Measurements from ENCODE around the gene UQCC2. TPM values are rescaled to one million over a fixed set of nuclear protein-coding genes. Genes with fewer than 3 reads are reported as not detected.
A peak's percentile ranks its signal among the peaks of the same experiment; 100 is the strongest.

UQCC2 gene
- total and polyA plus RNA-seq, 7 experiments from 2014 or later: 15.7 to 79.8 (median 27.6) TPM

DNA sequence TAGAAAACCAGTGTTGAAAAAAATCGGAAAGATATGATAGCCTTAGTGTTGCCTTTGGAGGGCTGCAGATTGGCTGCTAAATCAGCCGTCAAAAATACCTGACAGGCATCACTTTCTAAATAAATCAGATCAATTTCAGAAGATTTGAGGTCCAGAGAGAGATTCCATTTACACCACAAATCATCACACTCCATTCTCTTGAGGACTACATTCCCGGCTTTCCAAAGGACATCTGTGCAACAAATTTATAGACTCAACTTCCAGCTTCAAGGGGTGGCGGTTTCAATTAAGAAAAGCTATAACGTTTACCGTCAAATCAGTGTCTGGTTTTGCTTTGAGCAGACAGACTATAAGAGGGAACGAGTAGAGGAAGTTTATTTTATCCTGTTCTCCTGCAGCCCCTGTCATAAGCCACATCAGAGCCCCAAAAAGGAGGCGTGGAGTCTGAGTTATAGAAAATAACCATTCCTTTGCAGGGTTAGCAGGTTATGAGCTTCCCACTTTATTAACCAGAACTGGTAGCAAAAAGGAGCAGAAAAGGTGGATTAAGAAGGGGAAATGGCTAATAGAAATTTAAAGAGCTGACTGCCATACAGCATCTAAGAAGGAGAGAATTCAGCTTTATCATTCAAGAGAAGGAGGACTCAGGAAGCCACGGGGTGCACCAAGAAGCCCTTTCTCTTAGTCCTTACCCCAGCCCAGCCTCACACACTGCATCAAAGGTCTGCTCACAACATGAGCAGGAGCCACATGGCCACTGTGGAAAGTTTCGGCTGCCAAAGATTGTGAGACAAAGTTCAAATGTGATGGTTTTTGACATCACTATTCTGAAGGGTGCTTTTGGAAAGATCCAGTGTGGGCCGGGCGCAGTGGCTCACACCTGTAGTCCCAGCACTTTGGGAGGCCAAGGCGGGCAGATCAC, 12.9 kb upstream of the UQCC2 start:
- no peaks in the 10 kb centered on the region for H3K36me3 Mint-ChIP-seq
- peak overlapping the region in 8 of 9 donors; percentile 13 to 96 (median 80) for H3K27ac Mint-ChIP-seq
- H3K4me3 Mint-ChIP-seq: peak overlapping the region in 9 of 10 donors; percentile 59 to 81 (median 75)
- ChIA-PET CTCF (interaction anchor here (0.8 to 2.3 kb wide), 4 partner anchors 11 to 139 kb away, joined by 3 to 12 read pairs (median 6); partner anchors contain the start of gene UQCC2), POLR2A (interaction anchor here (1.1 to 1.7 kb wide), 5 partner anchors 9 to 104 kb away, joined by 3 to 8 read pairs (median 5); partner anchors contain the start of genes ITPR3 and UQCC2)
- intact Hi-C loops (cut with micrococcal nuclease): no loop called here
- no peak overlapping the region for H3K4me3 ChIP-seq (ENCODE audit: low read length)
- no peaks in the 10 kb centered on the region for H3K36me3 ChIP-seq (ENCODE audit: control insufficient read depth in 2 of 3, insufficient read depth in 3 of 3, low read length in 3 of 3)
- peak overlapping the region; percentile 51 for H3K27ac ChIP-seq (ENCODE audit: low read depth, low read length)
- no peaks in the 10 kb centered on the region for H3K27me3 ChIP-seq (ENCODE audit: control insufficient read depth in 2 of 2, insufficient read depth in 2 of 2, low read length in 2 of 2)
- H3K9me3 ChIP-seq (ENCODE audit: control insufficient read depth in 2 of 3, low read length in 3 of 3): no peaks in the 10 kb centered on the region
- H3K4me1 ChIP-seq (ENCODE audit: control insufficient read depth in 2 of 2, insufficient read depth in 2 of 2, low read length in 2 of 2): peaks cover 0 to 18% of the 10 kb centered on the region in 2 donors
- DNase-seq (peak in 7 of 9 donors; percentile 16 to 42 (median 34)), ATAC-seq (peak; percentile 61)
- H3K9me3 Mint-ChIP-seq: no peaks in the 10 kb centered on the region
- peaks cover 9 to 37% (median 28%) of the 10 kb centered on the region in 7 donors for H3K4me1 Mint-ChIP-seq
- H3K27me3 Mint-ChIP-seq: peaks cover 0 to 45% (median 5%) of the 10 kb centered on the region in 5 donors

DNA sequence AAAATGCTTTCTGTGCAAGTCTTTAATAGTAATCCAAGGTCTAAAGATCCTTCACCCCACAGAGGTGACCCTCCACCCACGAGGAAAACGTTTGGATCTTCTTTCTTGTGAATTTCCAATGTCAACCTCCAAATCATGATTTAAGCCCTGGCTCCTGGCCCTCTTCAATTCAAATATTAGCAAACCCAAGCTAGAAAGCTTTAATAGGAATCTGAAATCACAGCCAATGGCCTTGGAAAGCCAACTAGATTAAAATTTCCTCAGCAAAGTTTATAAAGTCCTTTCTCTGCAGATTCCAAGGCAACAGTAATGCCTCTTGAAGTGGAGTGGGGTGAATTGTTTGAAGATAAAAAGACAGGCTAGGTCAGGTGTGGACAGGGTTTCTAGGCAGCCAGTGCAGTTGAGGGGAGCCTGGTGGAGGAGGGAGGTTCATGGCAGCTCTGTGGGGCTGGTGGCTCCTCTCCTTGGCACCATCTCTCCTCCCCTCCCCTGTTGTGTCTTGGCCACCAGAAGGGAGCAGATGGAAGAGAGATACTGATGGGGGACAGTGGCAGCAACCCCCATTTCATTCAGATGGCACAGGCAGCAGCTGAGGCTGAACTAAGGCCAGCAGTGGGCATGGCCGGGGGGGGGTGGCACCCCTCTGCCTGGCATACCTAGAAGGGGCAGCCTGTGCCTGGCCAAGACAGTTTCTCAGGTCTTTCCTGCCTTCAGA, 12.0 kb upstream of the UQCC2 start:
- peak overlapping the region in 9 of 10 donors; percentile 59 to 81 (median 75) for H3K4me3 Mint-ChIP-seq

DNA sequence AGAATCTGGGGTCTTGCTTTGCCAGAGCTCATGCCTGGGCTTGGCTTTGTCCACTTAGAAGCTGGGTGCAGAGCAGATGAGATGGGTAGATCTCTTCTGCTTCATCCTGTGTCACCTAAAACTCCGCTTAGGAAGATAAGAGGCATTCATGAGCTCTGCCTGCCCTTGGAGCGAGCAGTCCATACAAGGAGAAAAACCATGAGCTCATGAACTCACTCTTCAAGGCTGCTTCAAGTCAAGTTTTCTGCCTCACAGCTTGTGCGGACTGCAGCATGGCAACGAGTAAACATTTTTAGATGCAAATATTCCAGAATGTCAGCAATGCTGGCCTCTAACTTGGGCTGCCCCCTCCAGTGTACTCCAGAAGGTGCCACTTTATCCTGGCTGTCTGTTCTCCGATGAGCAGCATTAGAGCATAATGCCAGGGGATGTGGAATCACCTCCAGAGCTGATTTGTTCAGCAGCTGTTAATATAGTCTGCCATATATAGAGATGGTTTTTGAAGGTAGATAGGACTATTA, 10.7 kb upstream of the UQCC2 start:
- Histone ChIP-seq H3K4me3 (ENCODE audit: low read length) (no peak overlapping the region), H3K27ac (ENCODE audit: low read depth, low read length) (no peak overlapping the region), H3K27me3 (ENCODE audit: control insufficient read depth in 2 of 2, insufficient read depth in 2 of 2, low read length in 2 of 2) (no peaks in the 10 kb centered on the region), H3K9me3 (ENCODE audit: control insufficient read depth in 2 of 3, low read length in 3 of 3) (no peaks in the 10 kb centered on the region), H3K36me3 (ENCODE audit: control insufficient read depth in 2 of 3, insufficient read depth in 3 of 3, low read length in 3 of 3) (no peaks in the 10 kb centered on the region), H3K4me1 (ENCODE audit: control insufficient read depth in 2 of 2, insufficient read depth in 2 of 2, low read length in 2 of 2) (peaks cover 0 to 18% of the 10 kb centered on the region in 2 donors)
- Mint-ChIP-seq H3K4me1 (peaks cover 9 to 37% (median 28%) of the 10 kb centered on the region in 7 donors), H3K9me3 (peaks cover 0 to 2% (median 0%) of the 10 kb centered on the region in 11 donors), H3K27ac (no peak overlapping the region), H3K4me3 (no peak overlapping the region), H3K36me3 (no peaks in the 10 kb centered on the region), H3K27me3 (peaks cover 0 to 51% (median 5%) of the 10 kb centered on the region in 5 donors)
- ATAC-seq: no peak
- intact Hi-C loops (cut with micrococcal nuclease): no loop called here
- ChIA-PET CTCF (interaction anchor here (0.6 to 2.3 kb wide), 4 partner anchors 11 to 1002 kb away, joined by 3 to 12 read pairs (median 8); partner anchors contain the start of gene UQCC2), POLR2A (interaction anchor here (0.9 to 1.0 kb wide), 2 partner anchors 11 to 22 kb away, joined by 3 to 4 read pairs; partner anchors contain the start of gene UQCC2)
- no peak for DNase-seq

More for the DNA sequence above, 12.0 kb upstream of the UQCC2 start:
- Histone ChIP-seq H3K36me3 (ENCODE audit: control insufficient read depth in 2 of 3, insufficient read depth in 3 of 3, low read length in 3 of 3) (no peaks in the 10 kb centered on the region), H3K27ac (ENCODE audit: low read depth, low read length) (no peak overlapping the region), H3K9me3 (ENCODE audit: control insufficient read depth in 2 of 3, low read length in 3 of 3) (no peaks in the 10 kb centered on the region), H3K27me3 (ENCODE audit: control insufficient read depth in 2 of 2, insufficient read depth in 2 of 2, low read length in 2 of 2) (no peaks in the 10 kb centered on the region), H3K4me3 (ENCODE audit: low read length) (no peak overlapping the region), H3K4me1 (ENCODE audit: control insufficient read depth in 2 of 2, insufficient read depth in 2 of 2, low read length in 2 of 2) (peaks cover 0 to 18% of the 10 kb centered on the region in 2 donors)
- ChIA-PET POLR2A (interaction anchor here (0.9 to 1.7 kb wide), 6 partner anchors 8 to 103 kb away, joined by 3 to 8 read pairs (median 4); partner anchors contain the start of genes ITPR3 and UQCC2), CTCF (interaction anchor here (0.6 to 2.3 kb wide), 5 partner anchors 10 to 452 kb away, joined by 3 to 12 read pairs (median 5); partner anchors contain the start of gene UQCC2)
- H3K27me3 Mint-ChIP-seq: peaks cover 0 to 46% (median 5%) of the 10 kb centered on the region in 5 donors
- H3K36me3 Mint-ChIP-seq: no peaks in the 10 kb centered on the region
- H3K9me3 Mint-ChIP-seq: no peaks in the 10 kb centered on the region
- ATAC-seq (no peak), DNase-seq (no peak)
- intact Hi-C loops (cut with micrococcal nuclease): no loop called here
- peaks cover 9 to 37% (median 28%) of the 10 kb centered on the region in 7 donors for H3K4me1 Mint-ChIP-seq
- H3K27ac Mint-ChIP-seq: peak overlapping the region in 8 of 9 donors; percentile 56 to 96 (median 81)

DNA sequence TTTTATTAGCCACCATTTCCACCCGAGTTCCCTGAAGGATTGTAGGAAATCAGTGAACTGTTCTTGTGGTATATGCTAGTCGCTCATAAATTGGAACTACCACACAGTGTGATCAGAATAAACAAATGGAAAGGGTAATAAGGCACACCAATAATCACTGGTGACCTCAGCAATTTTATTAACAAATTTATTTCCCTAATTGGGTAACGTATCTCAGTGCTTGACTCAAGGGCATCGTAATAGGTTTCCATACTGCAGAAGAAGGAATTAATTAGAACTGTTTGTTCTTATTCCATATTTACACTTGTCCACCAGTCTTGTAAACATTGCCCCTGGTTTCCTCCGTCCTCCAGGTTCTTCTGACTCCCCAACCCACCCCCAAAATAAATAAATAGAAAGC, 10.0 kb upstream of the UQCC2 start:
- ChIA-PET CTCF (interaction anchor here (2.3 kb wide), 1 partner anchor 10 kb away, joined by 8 read pairs; the partner anchor contains the start of gene UQCC2), POLR2A (interaction anchor here (1.0 kb wide), 1 partner anchor 10 kb away, joined by 4 read pairs; the partner anchor contains the start of gene UQCC2)
- peaks cover 0 to 48% (median 5%) of the 10 kb centered on the region in 5 donors for H3K27me3 Mint-ChIP-seq
- Histone ChIP-seq H3K4me1 (ENCODE audit: control insufficient read depth in 2 of 2, insufficient read depth in 2 of 2, low read length in 2 of 2) (peaks cover 0 to 18% of the 10 kb centered on the region in 2 donors), H3K9me3 (ENCODE audit: control insufficient read depth in 2 of 3, low read length in 3 of 3) (no peaks in the 10 kb centered on the region), H3K27ac (ENCODE audit: low read depth, low read length) (no peak overlapping the region), H3K27me3 (ENCODE audit: control insufficient read depth in 2 of 2, insufficient read depth in 2 of 2, low read length in 2 of 2) (no peaks in the 10 kb centered on the region), H3K36me3 (ENCODE audit: control insufficient read depth in 2 of 3, insufficient read depth in 3 of 3, low read length in 3 of 3) (no peaks in the 10 kb centered on the region), H3K4me3 (ENCODE audit: low read length) (no peak overlapping the region)
- H3K4me1 Mint-ChIP-seq: peaks cover 9 to 36% (median 28%) of the 10 kb centered on the region in 7 donors
- H3K36me3 Mint-ChIP-seq: no peaks in the 10 kb centered on the region
- intact Hi-C loops (cut with micrococcal nuclease): no loop called here
- ATAC-seq (no peak), DNase-seq (no peak)
- peaks cover 0 to 2% (median 0%) of the 10 kb centered on the region in 11 donors for H3K9me3 Mint-ChIP-seq
- no peak overlapping the region for H3K27ac Mint-ChIP-seq
- no peak overlapping the region for H3K4me3 Mint-ChIP-seq

DNA sequence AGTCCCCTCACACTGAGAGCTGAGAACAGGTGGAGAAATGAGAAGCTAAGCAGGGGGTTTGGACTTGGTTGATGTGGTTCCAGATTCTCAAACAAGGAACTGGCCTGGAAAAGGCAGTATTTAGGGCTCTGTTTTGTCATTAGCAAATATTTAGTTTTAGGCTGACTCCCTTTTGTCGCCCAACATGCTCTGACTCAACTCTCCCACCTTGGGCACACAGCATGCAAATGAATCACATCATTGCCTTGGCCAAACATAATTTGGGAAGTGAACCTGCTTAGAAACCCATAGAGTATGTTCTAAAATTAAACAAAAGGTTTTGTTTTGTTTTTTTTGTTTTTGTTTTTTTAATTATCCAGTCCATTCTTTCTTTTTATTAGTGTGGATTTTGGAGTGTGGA, 9.5 kb upstream of the UQCC2 start:
- ChIA-PET POLR2A (no interaction called here), CTCF (no interaction called here)
- Mint-ChIP-seq H3K4me3 (no peak overlapping the region), H3K27me3 (peaks cover 0 to 47% (median 5%) of the 10 kb centered on the region in 5 donors), H3K27ac (no peak overlapping the region), H3K9me3 (peaks cover 0 to 2% (median 0%) of the 10 kb centered on the region in 11 donors), H3K36me3 (no peaks in the 10 kb centered on the region), H3K4me1 (peaks cover 9 to 32% (median 28%) of the 10 kb centered on the region in 7 donors)
- H3K9me3 ChIP-seq (ENCODE audit: control insufficient read depth in 2 of 3, low read length in 3 of 3): no peaks in the 10 kb centered on the region
- no peak overlapping the region for H3K4me3 ChIP-seq (ENCODE audit: low read length)
- no peaks in the 10 kb centered on the region for H3K27me3 ChIP-seq (ENCODE audit: control insufficient read depth in 2 of 2, insufficient read depth in 2 of 2, low read length in 2 of 2)
- intact Hi-C loops (cut with micrococcal nuclease): no loop called here
- peaks cover 0 to 18% of the 10 kb centered on the region in 2 donors for H3K4me1 ChIP-seq (ENCODE audit: control insufficient read depth in 2 of 2, insufficient read depth in 2 of 2, low read length in 2 of 2)
- ATAC-seq (no peak), DNase-seq (no peak)
- no peaks in the 10 kb centered on the region for H3K36me3 ChIP-seq (ENCODE audit: control insufficient read depth in 2 of 3, insufficient read depth in 3 of 3, low read length in 3 of 3)
- no peak overlapping the region for H3K27ac ChIP-seq (ENCODE audit: low read depth, low read length)
